Astrocyte of the spinal cord (primary cell): ENCODE results near the gene HOXB13.

Experiments used
- DNase-seq: peaks from one replicate; pipeline ENCODE4 v3.0.0; 2011; ENCODE audit warnings: low read depth, low spot score
- H3K4me3 ChIP-seq: 2 replicates; pipeline ENCODE4 v1.5.1; 2011; ENCODE audit warnings: low read depth, mild to moderate bottlenecking, low read length, moderate library complexity
- CTCF ChIP-seq: IDR thresholded peaks from 2 replicates; pipeline ENCODE4 v1.5.1; 2012; ENCODE audit warnings: low read depth, mild to moderate bottlenecking, low read length, inconsistent platforms
- in situ Hi-C: cut with HindIII; loops from 2 replicates; pipeline ENCODE4 v1.10.0; 2017; ENCODE audit warnings: low sequenced_read_pairs

Gene HOXB13

GRCh38 chr17:48693178-48693577 lies 35.4 kb downstream of the HOXB13 start:
- no peak overlapping the region for H3K4me3 ChIP-seq
- in situ Hi-C loops = no loop called here
- no peak for DNase-seq
- TF ChIP-seq CTCF = no peak

GRCh38 chr17:48692049-48692448 lies 36.5 kb downstream of the HOXB13 start:
- in situ Hi-C loops = no loop called here
- DNase-seq = no peak
- H3K4me3 ChIP-seq = no peak overlapping the region
- TF ChIP-seq CTCF = no peak

DNA sequence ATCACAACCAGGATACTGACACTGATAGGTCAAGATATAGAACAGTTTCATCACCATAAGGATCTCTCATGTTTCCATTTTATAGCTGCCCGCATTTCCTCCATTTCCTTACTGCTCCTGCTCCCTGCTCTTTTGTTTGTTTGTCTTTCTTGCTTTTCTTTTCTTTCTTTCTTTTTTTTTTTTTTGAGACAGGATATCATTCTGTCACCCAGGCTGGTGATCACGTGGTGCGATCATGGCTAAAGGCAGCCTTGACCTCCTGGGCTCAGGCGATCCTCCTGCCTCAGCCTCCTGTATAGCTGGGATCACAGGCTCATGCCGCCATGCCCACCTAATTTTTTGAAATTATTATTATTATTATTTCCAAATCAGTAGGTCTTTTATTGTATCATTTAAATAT lies 37.9 kb downstream of the HOXB13 start:
- H3K4me3 ChIP-seq = no peak overlapping the region
- in situ Hi-C loops = no loop called here
- TF ChIP-seq CTCF = no peak
- no peak for DNase-seq

DNA sequence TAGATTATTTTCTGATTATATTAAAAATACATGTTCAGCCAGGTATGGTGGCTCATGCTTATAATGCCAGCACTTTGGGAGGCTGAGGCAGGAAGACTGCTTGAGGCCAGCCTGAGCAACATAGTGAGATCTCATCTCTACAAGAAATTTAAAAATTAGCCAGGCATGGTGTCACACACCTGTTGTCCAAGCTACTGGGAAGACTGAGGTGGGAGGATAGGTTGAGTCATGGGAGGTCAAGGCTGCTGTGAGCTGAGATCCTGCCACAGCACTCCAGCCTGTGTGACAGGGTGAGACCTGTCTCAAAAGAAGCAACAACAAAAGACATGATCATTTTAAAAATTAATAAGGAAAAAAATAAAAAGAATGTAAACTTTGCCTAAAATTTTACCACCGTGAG lies 46.9 kb downstream of the HOXB13 start:
- no peak for TF ChIP-seq CTCF
- no peak for DNase-seq
- in situ Hi-C loops = no loop called here
- no peak overlapping the region for H3K4me3 ChIP-seq

- in situ Hi-C loops = no loop called here
- no peak overlapping the region for H3K4me3 ChIP-seq
- TF ChIP-seq CTCF = no peak
- no peak for DNase-seq
Measured at GRCh38 chr17:48679385-48680096, 49.0 kb downstream of the HOXB13 start.

GRCh38 chr17:48678141-48678971 lies 50.2 kb downstream of the HOXB13 start:
- DNase-seq = peak; percentile 43
- TF ChIP-seq CTCF = peak; percentile 86
- in situ Hi-C loops = no loop called here
- H3K4me3 ChIP-seq = no peak overlapping the region
